ENCODE results near the gene CLMP. TPM values are rescaled to one million over a fixed set of nuclear protein-coding genes. Genes with fewer than 3 reads are reported as not detected.

The CLMP gene
- total RNA-seq, 1 donor from 2014 or later: 34.5 TPM

DNA sequence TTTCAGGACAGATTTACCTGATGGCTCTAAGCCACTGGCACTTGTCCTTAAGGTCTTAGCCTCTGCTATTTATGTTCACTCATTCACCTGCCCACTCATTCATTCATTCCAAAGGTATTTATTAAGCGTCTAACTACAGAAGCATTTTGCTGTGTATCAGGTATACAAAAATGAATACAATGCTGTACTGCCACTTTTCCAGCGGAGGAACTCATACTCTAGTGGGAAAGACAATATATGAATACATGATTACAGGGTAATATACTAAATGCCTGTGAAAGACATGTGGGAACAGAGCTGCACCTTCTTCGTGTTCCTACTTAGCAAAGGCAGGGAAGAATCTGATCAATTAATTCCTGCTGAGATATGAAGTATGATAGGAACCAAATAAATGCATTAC lies 43.7 kb downstream of the CLMP start:
- H3K27me3 ChIP-seq (ENCODE audit: control insufficient read depth, insufficient read depth, low read length): no peaks in the 10 kb centered on the region
- TF ChIP-seq, protein P1, sequence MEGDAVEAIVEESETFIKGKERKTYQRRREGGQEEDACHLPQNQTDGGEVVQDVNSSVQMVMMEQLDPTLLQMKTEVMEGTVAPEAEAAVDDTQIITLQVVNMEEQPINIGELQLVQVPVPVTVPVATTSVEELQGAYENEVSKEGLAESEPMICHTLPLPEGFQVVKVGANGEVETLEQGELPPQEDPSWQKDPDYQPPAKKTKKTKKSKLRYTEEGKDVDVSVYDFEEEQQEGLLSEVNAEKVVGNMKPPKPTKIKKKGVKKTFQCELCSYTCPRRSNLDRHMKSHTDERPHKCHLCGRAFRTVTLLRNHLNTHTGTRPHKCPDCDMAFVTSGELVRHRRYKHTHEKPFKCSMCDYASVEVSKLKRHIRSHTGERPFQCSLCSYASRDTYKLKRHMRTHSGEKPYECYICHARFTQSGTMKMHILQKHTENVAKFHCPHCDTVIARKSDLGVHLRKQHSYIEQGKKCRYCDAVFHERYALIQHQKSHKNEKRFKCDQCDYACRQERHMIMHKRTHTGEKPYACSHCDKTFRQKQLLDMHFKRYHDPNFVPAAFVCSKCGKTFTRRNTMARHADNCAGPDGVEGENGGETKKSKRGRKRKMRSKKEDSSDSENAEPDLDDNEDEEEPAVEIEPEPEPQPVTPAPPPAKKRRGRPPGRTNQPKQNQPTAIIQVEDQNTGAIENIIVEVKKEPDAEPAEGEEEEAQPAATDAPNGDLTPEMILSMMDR (IDR thresholded peaks at IDR 0.05; ENCODE audit: insufficient read depth, low read length, severe bottlenecking): no peak

DNA sequence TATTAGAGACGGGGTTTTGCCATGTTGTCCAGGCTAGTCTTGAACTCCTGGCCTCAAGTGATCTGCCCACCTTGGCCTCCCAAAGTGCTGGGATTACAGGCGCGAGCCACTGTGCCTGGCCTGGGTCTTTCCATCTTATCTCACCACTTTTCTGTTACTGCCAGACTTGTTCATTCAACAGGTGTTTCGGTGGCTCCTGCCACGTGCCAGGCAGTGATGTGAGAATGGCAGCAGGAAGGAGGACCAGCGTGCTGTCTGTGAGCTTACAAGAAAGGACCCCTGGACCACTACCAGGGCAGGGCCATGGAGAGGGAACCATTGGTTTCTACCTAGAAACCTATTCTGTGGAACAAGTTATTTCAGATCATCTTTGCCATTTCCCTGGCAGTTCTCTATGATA lies 44.2 kb downstream of the CLMP start:
- H3K4me3 ChIP-seq (ENCODE audit: low read depth, low read length): no peak overlapping the region
- H3K36me3 ChIP-seq (ENCODE audit: control insufficient read depth, insufficient read depth, low read length): no peaks in the 10 kb centered on the region
- H3K27me3 ChIP-seq (ENCODE audit: control insufficient read depth, insufficient read depth, low read length): no peaks in the 10 kb centered on the region
- FAIRE-seq: no peak
- TF ChIP-seq, protein P1 (IDR thresholded peaks at IDR 0.05; ENCODE audit: insufficient read depth, low read length, severe bottlenecking): no peak
- no peak for DNase-seq (ENCODE audit: low read depth)

More for the DNA sequence above, 43.7 kb downstream of the CLMP start:
- no peak for DNase-seq (ENCODE audit: low read depth)
- Histone ChIP-seq H3K4me3 (ENCODE audit: low read depth, low read length) (no peak overlapping the region), H3K36me3 (ENCODE audit: control insufficient read depth, insufficient read depth, low read length) (no peaks in the 10 kb centered on the region)
- FAIRE-seq: no peak

DNA sequence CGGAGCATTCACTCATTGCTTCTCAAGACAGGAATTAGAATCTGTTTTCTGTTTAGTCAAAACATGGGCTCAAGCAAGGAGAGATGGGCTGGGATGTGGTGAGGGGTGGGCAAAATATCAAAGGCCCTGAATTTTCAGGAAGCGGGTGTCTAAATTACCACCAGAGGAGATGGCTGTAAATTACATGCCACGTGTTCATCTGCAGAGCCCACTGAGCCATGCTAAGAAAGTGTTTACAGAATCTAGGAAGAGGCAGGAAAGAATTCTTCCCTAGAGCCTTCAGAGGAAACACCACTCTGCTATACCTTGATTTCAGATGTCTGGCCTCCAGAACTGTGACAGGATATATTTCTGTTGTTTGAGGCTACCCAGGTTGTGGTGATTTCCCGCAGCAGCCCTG lies 46.1 kb downstream of the CLMP start:
- H3K27me3 ChIP-seq (ENCODE audit: control insufficient read depth, insufficient read depth, low read length): no peaks in the 10 kb centered on the region
- no peak for DNase-seq (ENCODE audit: low read depth)
- TF ChIP-seq, protein P1 (IDR thresholded peaks at IDR 0.05; ENCODE audit: insufficient read depth, low read length, severe bottlenecking): no peak
- H3K4me3 ChIP-seq (ENCODE audit: low read depth, low read length): no peak overlapping the region
- peak; percentile 72 for FAIRE-seq
- H3K36me3 ChIP-seq (ENCODE audit: control insufficient read depth, insufficient read depth, low read length): no peaks in the 10 kb centered on the region

DNA sequence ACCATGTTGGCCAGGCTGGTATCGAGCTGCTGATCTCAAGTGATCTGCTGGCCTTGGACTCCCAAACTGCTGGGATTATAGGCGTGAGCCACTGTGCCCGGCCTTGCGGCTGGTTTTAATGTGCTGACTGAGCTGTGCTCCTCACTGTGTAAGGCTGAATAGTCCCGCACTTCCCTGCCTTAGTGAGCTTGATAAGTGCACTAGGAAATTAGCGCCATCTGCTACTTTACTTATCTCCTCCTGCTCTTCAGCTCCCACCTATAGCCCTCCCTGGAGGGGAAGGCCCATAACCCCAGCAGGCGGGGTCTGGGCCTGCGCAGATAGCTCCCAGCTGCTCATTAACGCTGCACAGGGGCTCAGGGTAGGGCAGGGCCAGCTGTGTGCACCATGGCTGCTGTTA lies 49.4 kb downstream of the CLMP start:
- H3K4me3 ChIP-seq (ENCODE audit: low read depth, low read length): no peak overlapping the region
- no peaks in the 10 kb centered on the region for H3K36me3 ChIP-seq (ENCODE audit: control insufficient read depth, insufficient read depth, low read length)
- FAIRE-seq: no peak
- no peak for DNase-seq (ENCODE audit: low read depth)
- H3K27me3 ChIP-seq (ENCODE audit: control insufficient read depth, insufficient read depth, low read length): no peaks in the 10 kb centered on the region
- TF ChIP-seq, protein P1 (IDR thresholded peaks at IDR 0.05; ENCODE audit: insufficient read depth, low read length, severe bottlenecking): no peak

DNA sequence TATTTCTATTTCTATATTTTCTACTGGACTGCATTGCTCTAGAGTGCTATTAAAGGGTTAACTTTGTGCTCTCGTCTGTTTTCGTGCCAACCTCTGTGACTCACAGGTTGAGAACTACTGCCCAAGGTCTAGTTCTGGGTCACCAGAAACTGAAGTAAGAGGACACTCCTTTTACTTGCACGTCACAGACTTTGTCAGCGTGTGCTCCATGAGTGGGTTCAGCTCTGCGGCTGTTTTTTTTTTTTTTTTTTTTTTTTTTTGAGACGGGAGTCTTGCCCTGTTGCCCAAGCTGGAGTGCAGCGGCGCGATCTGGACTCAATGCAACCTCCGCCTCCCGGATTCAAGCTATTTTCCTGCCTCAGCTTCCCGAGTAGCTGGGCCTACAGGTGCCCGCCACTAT lies 49.8 kb downstream of the CLMP start:
- H3K27me3 ChIP-seq (ENCODE audit: control insufficient read depth, insufficient read depth, low read length): no peaks in the 10 kb centered on the region
- TF ChIP-seq, protein P1 (IDR thresholded peaks at IDR 0.05; ENCODE audit: insufficient read depth, low read length, severe bottlenecking): no peak
- DNase-seq (ENCODE audit: low read depth) (peak; percentile 93), FAIRE-seq (no peak)
- H3K36me3 ChIP-seq (ENCODE audit: control insufficient read depth, insufficient read depth, low read length): no peaks in the 10 kb centered on the region
- no peak overlapping the region for H3K4me3 ChIP-seq (ENCODE audit: low read depth, low read length)

DNA sequence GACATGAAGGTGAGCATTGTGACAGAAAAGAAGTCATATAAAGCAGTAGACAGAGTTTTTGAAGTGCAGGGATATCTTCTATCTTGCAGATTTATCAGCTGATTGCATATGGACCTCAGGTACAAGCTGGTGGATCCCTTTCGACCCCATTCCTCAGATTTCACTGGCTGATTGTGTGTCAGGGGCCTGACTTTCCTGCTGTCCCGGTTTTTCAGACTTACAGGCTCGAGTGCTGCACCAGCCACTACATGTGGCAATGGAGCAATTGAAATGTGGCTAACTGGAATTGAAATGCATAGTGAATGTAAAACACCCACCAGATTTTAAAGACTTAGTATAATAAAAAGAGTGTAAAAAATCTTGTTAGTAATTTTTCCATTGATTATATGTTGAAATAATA lies 50.3 kb downstream of the CLMP start:
- TF ChIP-seq, protein P1 (IDR thresholded peaks at IDR 0.05; ENCODE audit: insufficient read depth, low read length, severe bottlenecking): no peak
- Histone ChIP-seq H3K27me3 (ENCODE audit: control insufficient read depth, insufficient read depth, low read length) (no peaks in the 10 kb centered on the region), H3K36me3 (ENCODE audit: control insufficient read depth, insufficient read depth, low read length) (no peaks in the 10 kb centered on the region), H3K4me3 (ENCODE audit: low read depth, low read length) (no peak overlapping the region)
- DNase-seq (ENCODE audit: low read depth): no peak
- no peak for FAIRE-seq
